OCI-LY3 (cell line): ENCODE results near the gene TIMM10B.

Source experiments
- H2AFZ ChIP-seq: fragments of 200-600, 300-600 bp; shearing (Covaris generic); 2 replicates; pipeline ENCODE4 v1.6.0; 2014; ENCODE audit warnings: antibody characterized with exemption, low read depth, low read length
- H3K27ac ChIP-seq: fragments of 200-600, 300-600 bp; sonication (generic); 2 replicates; pipeline ENCODE4 v1.5.1; 2014; ENCODE audit warnings: mild to moderate bottlenecking, low read length, moderate library complexity, mixed read lengths
- H3K27me3 ChIP-seq: fragments of 200-600, 300-600 bp; sonication (generic); 2 replicates; pipeline ENCODE4 v1.6.1; 2014; ENCODE audit warnings: low read depth, low read length, mixed read lengths
- H3K36me3 ChIP-seq: fragments of 200-600, 300-600 bp; sonication (generic); replicated peaks from 2 replicates; pipeline ENCODE3; 2014; ENCODE audit warnings: low read depth, low read length, mixed read lengths
- H3K4me1 ChIP-seq: fragments of 300-600, 200-600 bp; sonication (generic); 2 replicates; pipeline ENCODE4 v1.6.1; 2014; ENCODE audit warnings: low read length, mixed read lengths
- H3K4me2 ChIP-seq: fragments of 200-600, 300-600 bp; sonication (generic); 2 replicates; pipeline ENCODE4 v1.6.1; 2014; ENCODE audit warnings: low read length, mixed read lengths
- H3K4me3 ChIP-seq: fragments of 300-600, 200-600 bp; sonication (generic); 2 replicates; pipeline ENCODE4 v1.5.1; 2014; ENCODE audit warnings: antibody characterized with exemption, mild to moderate bottlenecking, low read length, moderate library complexity
- H3K79me2 ChIP-seq: fragments of 300-600, 200-600 bp; shearing (Covaris generic); 2 replicates; pipeline ENCODE4 v1.6.1; 2014; ENCODE audit warnings: mild to moderate bottlenecking, low read length, mixed read lengths
- H3K9ac ChIP-seq: fragments of 300-600, 200-600 bp; shearing (Covaris generic); 2 replicates; pipeline ENCODE4 v1.6.0; 2014; ENCODE audit warnings: mild to moderate bottlenecking, low read length, moderate library complexity
- H3K9me3 ChIP-seq: fragments of 200-600, 300-600 bp; shearing (Covaris generic); 2 replicates; pipeline ENCODE4 v1.6.1; 2014; ENCODE audit warnings: low read length, mixed read lengths; ENCODE audit not compliant: insufficient read depth
- H4K20me1 ChIP-seq: fragments of 200-600, 300-600 bp; sonication (generic); 2 replicates; pipeline ENCODE4 v1.6.1; 2016; ENCODE audit warnings: low read length, mixed read lengths; ENCODE audit not compliant: insufficient read depth
- EZH2phosphoT487 ChIP-seq: fragments of 200-600 bp; shearing (Covaris generic); IDR thresholded peaks from 2 replicates; pipeline ENCODE4 v1.6.1; 2018; ENCODE audit warnings: antibody characterized with exemption, mixed run types, low read depth
- TF ChIP-seq, protein P1 (sequence below): fragments of 200-600, 300-600 bp; sonication (generic); IDR thresholded peaks from 2 replicates; pipeline ENCODE4 v1.5.1; 2014; ENCODE audit warnings: antibody characterized with exemption, low read length, low read depth

Gene TIMM10B

GRCh38 chr11:6473451-6474412 is 7.6 kb upstream of the TIMM10B start, which contains the start of gene TRIM3:
Gene TRIM3, minus strand, starts transcription at chr11:6473941. Its CDS starts 8,246 bp downstream, at chr11:6465695.
- Histone ChIP-seq H3K79me2 (no peaks in the 10 kb centered on the region), H3K27me3 (no peaks in the 10 kb centered on the region), H3K9ac (peak within 1 kb of the TSS; percentile 78), H4K20me1 (no peaks in the 10 kb centered on the region), H3K4me2 (peak within 1 kb of the TSS; percentile 95), H3K36me3 (peaks cover 21% of the 10 kb centered on the region), H2AFZ (peak within 1 kb of the TSS; percentile 81), H3K9me3 (no peaks in the 10 kb centered on the region), H3K27ac (no peak within 1 kb of the TSS), H3K4me3 (peak within 1 kb of the TSS; percentile 94), H3K4me1 (peaks cover 16% of the 10 kb centered on the region)
- TF ChIP-seq, protein P1, sequence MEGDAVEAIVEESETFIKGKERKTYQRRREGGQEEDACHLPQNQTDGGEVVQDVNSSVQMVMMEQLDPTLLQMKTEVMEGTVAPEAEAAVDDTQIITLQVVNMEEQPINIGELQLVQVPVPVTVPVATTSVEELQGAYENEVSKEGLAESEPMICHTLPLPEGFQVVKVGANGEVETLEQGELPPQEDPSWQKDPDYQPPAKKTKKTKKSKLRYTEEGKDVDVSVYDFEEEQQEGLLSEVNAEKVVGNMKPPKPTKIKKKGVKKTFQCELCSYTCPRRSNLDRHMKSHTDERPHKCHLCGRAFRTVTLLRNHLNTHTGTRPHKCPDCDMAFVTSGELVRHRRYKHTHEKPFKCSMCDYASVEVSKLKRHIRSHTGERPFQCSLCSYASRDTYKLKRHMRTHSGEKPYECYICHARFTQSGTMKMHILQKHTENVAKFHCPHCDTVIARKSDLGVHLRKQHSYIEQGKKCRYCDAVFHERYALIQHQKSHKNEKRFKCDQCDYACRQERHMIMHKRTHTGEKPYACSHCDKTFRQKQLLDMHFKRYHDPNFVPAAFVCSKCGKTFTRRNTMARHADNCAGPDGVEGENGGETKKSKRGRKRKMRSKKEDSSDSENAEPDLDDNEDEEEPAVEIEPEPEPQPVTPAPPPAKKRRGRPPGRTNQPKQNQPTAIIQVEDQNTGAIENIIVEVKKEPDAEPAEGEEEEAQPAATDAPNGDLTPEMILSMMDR: no peak
- TF ChIP-seq EZH2phosphoT487: no peak

GRCh38 chr11:6474413-6474792 is 6.9 kb upstream of the TIMM10B start:
- H3K9ac ChIP-seq: peak overlapping the region; percentile 29; the same call in 1 of the 2 replicates
- no peaks in the 10 kb centered on the region for H3K9me3 ChIP-seq
- peaks cover 9% of the 10 kb centered on the region for H3K4me1 ChIP-seq
- H2AFZ ChIP-seq: 0 out of 2 replicates have a peak overlapping the region, but pooled peaks have one; percentile 34
- no peaks in the 10 kb centered on the region for H3K27me3 ChIP-seq
- H3K36me3 ChIP-seq: peaks cover 28% of the 10 kb centered on the region
- H3K79me2 ChIP-seq: no peaks in the 10 kb centered on the region
- TF ChIP-seq, protein P1: no peak
- no peak for TF ChIP-seq EZH2phosphoT487
- peak overlapping the region; percentile 76 for H3K4me3 ChIP-seq
- H4K20me1 ChIP-seq: no peaks in the 10 kb centered on the region
- no peak overlapping the region for H3K27ac ChIP-seq
- peak overlapping the region; percentile 76 for H3K4me2 ChIP-seq

- Histone ChIP-seq H4K20me1 (no peaks in the 10 kb centered on the region), H3K27ac (no peak overlapping the region)
Observed at GRCh38 chr11:6474806-6475500, 6.3 kb upstream of the TIMM10B start.

More at GRCh38 chr11:6474806-6475500, 6.3 kb upstream of the TIMM10B start:
- H3K27me3 ChIP-seq: no peaks in the 10 kb centered on the region
- peaks cover 5% of the 10 kb centered on the region for H3K79me2 ChIP-seq
- no peak overlapping the region for H3K4me2 ChIP-seq
- TF ChIP-seq EZH2phosphoT487: no peak
- TF ChIP-seq, protein P1: no peak
- H3K4me1 ChIP-seq: peaks cover 8% of the 10 kb centered on the region
- peaks cover 32% of the 10 kb centered on the region for H3K36me3 ChIP-seq
- H3K9ac ChIP-seq: no peak overlapping the region
- H2AFZ ChIP-seq: no peak overlapping the region
- no peak overlapping the region for H3K4me3 ChIP-seq
- H3K9me3 ChIP-seq: no peaks in the 10 kb centered on the region
